Measurements from ENCODE around the gene STT3A.

STT3A gene

GRCh38 chr11:125591649-125592304, 875 bp upstream of the STT3A start:
- no peak for DNase-seq

DNA sequence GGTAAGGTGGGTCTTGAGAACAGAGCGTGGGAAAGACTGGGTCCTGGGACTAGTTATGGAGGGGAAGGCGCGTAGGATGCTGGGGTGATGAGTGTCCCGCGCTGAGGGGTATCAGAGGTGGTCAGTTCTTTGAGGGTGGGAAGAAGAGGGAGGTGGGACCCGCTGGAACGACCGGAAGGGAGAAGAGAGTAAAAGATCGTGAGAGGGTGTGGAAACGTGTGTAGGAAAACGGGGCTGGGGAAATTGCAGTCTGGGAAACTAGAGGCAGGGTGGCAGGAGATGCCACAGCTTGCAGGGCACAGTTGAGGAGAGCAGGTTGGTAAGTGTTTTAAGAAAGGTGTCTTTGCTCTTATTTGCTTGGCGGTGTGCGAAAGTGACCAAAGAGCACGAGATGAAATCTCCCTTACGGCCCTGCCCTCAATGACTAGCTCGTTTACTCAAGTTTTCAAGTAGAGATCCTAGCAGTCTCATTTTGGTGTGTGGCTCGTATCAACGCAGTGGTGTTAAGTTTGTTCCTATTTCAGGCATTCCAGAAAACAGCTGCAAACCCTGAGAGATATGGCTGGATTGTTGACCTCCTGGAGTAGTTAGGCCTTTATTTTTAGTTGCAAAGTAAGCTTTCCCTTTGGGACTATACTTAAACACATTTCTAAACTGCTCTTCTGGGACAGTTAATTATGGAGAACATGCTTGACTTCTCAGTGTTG, 615 bp downstream of the STT3A start:
- DNase-seq: no peak

GRCh38 chr11:125594958-125595357, 2.3 kb downstream of the STT3A start:
- no peak for DNase-seq

GRCh38 chr11:125600663-125601062, 8.0 kb downstream of the STT3A start:
- no peak for DNase-seq

DNA sequence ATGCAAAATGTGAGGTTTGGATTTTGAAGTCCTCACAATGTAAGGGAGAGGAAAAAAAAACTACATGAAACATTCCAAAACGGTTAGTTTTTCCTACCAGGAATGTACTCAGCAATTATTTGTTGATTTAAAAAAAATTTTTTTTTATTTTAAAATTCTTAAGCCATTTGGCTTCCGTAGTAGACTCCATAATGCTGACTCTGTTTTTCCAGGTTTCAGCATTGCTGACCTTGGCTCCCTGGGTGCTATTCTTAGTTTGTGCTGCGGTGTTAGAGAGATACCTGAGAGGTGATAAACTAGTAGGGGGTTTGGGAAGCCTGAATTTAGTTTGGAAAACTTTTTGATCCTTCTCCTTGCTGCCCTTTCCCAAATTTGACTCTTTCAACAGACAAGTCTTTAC, 10.6 kb downstream of the STT3A start:
- DNase-seq: no peak

- no peak for DNase-seq
These were observed 12.8 kb downstream of the STT3A start for GRCh38 chr11:125605417-125605816.

- DNase-seq: no peak
These were observed 16.9 kb downstream of the STT3A start for GRCh38 chr11:125609545-125609944.

DNA sequence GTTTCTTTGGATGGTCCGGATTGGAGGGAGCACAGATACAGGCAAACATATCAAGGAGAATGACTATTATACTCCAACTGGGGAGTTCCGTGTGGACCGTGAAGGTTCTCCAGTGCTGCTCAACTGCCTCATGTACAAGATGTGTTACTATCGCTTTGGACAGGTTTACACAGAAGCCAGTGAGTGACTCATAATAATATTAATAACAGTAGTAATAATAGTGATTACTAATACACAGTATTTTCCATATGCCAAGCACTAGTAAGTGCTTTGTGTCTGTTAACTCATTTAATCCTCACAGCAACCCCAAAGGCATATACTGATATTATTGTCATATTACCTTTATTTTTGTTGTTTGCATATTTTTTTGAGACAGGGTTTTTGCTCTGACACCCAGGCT, 25.7 kb downstream of the STT3A start:
- no peak for DNase-seq

DNA sequence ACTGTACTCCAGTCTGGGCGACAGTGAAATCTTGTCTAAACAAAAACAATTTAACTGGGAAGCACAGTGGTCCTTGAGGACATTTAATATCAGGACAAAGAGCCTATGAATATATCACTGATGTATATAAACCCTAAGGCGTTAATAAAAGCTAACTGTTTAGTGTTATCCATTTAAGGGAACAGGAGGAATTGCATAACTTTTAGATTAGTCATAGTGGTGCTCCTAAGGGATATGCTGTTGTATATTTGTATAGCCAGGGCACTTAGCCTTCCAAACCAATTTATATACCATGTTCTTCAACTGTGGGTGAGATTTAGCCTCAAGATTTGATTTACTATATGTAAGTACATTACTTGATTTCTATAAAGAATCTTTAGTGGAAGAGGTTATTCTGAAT, 29.3 kb downstream of the STT3A start:
- no peak for DNase-seq

DNA sequence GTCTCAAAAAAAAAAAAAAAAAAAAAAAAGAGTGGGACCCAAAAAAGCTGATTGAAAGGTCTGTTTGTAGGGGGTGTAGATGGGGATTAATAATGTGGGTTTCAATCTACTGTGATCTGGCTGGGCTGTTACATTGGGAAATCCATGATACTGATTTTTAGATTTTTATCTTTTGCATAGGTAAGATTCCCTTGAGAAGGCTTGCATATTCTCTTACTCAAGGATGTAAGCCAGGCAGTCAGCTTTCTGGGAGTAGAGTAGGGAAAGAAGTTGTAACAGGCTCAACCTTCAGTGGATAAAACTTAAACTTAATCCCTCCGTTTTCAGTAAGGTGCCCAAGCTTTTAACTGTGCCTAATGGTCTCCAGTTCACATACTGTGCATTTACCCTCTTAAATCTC, 30.4 kb downstream of the STT3A start:
- no peak for DNase-seq

GRCh38 chr11:125624756-125625213, 32.1 kb downstream of the STT3A start, which contains the start of gene CHEK1:
CHEK1 (plus strand) TSS chr11:125625163; CDS start chr11:125626769, 1,606 bp downstream.
- no peak for DNase-seq

- DNase-seq: no peak
These were observed 32.6 kb downstream of the STT3A start for GRCh38 chr11:125625225-125625629.

GRCh38 chr11:125625630-125626287, 33.1 kb downstream of the STT3A start:
- DNase-seq: peak; percentile 49

DNA sequence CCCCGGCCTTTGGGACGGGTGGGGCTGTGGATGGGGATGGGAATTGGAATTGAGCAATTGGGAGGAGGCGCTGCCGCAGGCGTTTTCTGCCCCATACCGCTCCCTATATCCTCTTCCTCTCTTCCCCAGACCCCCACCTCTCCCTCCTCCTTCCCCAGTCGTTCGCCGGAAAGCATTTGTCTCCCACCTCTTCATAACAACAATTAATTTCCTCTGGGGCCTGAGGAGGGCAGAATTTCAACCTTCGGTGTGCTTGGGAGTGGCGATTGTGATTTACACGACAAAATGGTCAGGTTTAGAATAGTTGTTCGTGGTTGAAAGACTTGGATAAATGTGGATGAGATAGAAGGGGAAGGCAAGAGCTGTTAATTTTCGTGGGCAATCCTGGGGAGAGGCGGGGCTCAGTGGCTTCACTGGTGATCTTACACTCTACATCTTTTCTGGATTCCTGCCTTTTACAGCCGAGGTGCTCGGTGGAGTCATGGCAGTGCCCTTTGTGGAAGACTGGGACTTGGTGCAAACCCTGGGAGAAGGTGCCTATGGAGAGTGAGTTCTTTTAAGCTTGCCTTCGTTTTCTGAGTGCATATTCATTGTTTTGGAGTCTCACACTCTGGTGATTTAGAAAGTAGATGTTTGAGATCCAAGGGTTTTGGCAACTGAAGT, 33.8 kb downstream of the STT3A start:
- no peak for DNase-seq

- no peak for DNase-seq
These were observed 34.7 kb downstream of the STT3A start for GRCh38 chr11:125627236-125627910.

- DNase-seq: no peak
These were observed 45.2 kb downstream of the STT3A start for GRCh38 chr11:125637840-125638239.

GRCh38 chr11:125638315-125638714, 45.7 kb downstream of the STT3A start:
- no peak for DNase-seq

GRCh38 chr11:125645871-125646270, 53.2 kb downstream of the STT3A start:
- no peak for DNase-seq

- no peak for DNase-seq
These were observed 57.0 kb downstream of the STT3A start for GRCh38 chr11:125649465-125650166.

- DNase-seq: no peak
These were observed 70.0 kb downstream of the STT3A start for GRCh38 chr11:125662689-125663088.

DNA sequence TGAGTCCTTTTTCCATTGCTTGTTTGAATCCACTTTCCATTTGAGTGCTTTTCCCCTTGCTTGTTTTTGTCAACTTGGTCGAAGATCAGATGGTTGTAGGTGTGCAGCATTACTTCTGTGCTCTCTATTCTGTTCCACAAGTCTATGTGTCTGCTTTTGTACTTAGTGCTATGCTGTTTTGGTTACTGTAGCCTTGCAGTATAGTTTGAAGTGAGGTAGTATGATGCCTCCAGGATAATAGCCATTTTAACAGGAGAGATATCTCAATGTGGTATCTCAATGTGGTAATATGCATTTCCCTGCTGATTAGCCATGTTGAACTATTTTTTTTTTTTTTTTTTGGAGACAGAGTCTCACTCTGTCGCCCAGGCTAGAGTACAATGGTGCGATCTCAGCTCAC, 71.3 kb downstream of the STT3A start:
- no peak for DNase-seq

- DNase-seq: no peak
These were observed 74.5 kb downstream of the STT3A start for GRCh38 chr11:125667151-125667550.
